PFSK-1 (cell line): Measurements from ENCODE around the gene RAE1.

Experiments
- POLR2AphosphoS5 ChIP-seq: IDR thresholded peaks from 2 replicates; pipeline ENCODE4 v1.6.1; 2012; ENCODE audit warnings: low read depth, mild to moderate bottlenecking, control low read depth, low read length, moderate library complexity
- REST ChIP-seq, 2 experiments: IDR thresholded peaks; 2 replicates each; pipeline versions ENCODE4 v1.6.1 to v1.8.0; 2011 to 2012; ENCODE audit warnings: low read depth in 2 of 2, low read length in 2 of 2, control low read depth in 1 of 2, inconsistent platforms in 1 of 2, mild to moderate bottlenecking in 1 of 2, moderate library complexity in 1 of 2; ENCODE audit not compliant: insufficient read depth in 1 of 2

GRCh38 chr20:57426831-57427230 is 75.8 kb downstream of the RAE1 start:
- TF ChIP-seq POLR2AphosphoS5 = no peak
- no peak for TF ChIP-seq REST (IDR thresholded peaks at IDR 0.05; ENCODE audit: insufficient read depth in 1 of 2, low read depth in 2 of 2, low read length in 2 of 2)
